Stimulated activated CD4-positive, alpha-beta T cell treated with anti-CD3 and anti-CD28 coated beads, Interleukin-1b, Interleukin-23, amount 100 ng/mL, for 4 hours (primary cell): ENCODE data around the gene IDH3A.

Experiments used
- DNase-seq, 2 donors: peaks; one replicate each; pipeline ENCODE4 v3.0.0-alpha.2; 2020; ENCODE audit warnings: low read depth in 2 of 2

Gene IDH3A

GRCh38 chr15:78149068-78149804 lies at the start of gene IDH3A:
TSS of gene IDH3A (plus strand) at chr15:78149362. CDS start at chr15:78149404, 42 bp downstream.
- DNase-seq, result peak; percentile 100

DNA sequence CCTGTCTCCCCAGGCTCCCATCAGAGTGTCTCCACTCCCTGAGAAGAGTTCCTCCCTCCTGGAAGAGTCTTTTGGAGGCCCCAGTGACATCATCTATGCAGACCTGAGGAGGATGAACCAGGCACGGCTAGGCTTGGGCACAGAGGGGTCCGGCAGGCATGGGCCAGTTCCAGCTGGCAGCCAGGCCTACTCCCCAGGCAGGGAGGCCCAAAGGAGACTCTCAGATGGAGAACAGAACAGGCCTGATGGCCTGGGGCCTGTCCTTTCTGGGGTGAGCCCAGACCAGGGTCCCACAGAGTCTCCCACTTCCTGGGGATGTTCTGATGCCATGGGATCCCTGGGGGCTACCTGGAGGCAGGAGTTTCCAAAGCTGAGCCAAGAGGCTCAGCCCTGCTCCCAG lies 48.3 kb upstream of the IDH3A start:
- DNase-seq, result no peak

GRCh38 chr15:78101423-78102105 lies 47.6 kb upstream of the IDH3A start:
- DNase-seq, result no peak

DNA sequence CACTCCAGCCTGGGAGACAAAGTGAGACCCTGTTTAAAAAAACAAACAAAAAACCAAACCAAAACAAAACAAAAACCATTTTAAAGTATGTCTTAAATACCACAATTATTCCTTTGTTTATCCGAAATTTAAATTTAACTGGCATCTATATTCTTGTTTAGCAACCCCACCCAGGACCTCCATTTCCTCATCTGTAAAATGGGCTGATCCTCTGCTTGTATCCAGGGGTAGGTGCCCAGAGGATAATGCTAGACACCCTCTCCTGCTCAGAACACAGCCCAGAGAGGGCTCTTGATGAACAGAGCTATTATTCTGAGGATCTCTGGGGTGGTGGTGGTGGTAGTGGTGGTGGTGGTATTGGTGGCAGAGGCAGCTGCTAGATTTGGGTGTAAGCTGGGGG lies 47.0 kb upstream of the IDH3A start:
- no peak for DNase-seq

GRCh38 chr15:78102741-78103140 lies 46.4 kb upstream of the IDH3A start:
- DNase-seq, result no peak

- peak in 1 of 2 donors; percentile 18 for DNase-seq
Measured at GRCh38 chr15:78103406-78104118, 45.6 kb upstream of the IDH3A start.

DNA sequence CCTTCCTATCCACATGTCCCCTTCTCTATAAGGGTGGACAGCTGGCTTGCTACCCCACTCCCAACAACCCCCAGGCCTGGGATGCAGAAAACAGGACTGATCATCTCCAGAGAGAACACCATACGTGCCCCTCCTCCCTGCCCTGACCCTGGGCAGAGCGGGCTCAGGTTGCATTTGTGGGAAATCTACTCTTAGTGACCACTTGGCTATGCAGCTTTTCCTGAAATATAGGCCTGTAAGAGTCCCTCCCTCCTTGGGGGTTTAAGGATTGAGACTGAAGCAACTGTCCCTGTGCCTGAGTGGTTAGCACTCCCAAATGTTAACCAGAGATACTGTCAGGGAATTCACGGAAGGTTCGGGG lies 45.1 kb upstream of the IDH3A start:
- no peak for DNase-seq

GRCh38 chr15:78104566-78105475 lies 44.3 kb upstream of the IDH3A start:
- DNase-seq, result no peak

DNA sequence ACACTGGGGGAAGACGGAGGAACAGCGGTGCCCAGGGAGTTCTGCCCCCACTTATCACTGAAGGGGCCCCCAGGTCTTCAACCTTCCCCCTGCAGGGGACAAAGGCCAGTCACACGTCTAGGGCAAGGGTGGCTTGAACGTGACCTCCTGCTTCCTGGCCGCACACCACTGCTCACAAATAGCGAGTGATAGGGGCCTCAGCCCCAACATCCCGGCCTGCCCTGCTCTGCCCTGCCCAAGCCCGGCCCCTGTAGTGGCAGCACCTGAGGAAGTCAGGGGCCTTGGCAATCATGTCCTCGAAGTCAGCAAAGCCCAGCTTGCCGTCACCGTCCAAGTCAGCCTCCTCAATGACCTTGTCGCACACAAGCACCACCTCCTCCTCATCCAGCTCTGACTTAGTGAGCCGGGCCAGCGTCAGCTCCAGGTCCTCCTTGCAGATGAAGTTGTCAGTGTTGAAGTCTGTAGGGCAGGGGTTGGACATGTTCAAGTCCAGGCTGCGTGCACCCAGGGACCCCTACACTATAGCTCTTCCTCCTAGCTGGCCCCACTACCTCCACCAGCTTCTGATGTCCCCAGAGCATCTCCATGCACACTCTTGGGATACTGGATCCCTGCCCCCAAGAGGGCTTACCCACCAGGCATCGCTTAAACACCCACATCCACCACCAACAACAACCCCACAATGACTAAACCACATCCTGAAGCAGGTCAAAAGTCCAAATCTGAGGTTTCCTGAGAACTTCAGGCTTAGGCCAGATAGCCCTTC lies 43.5 kb upstream of the IDH3A start:
- no peak for DNase-seq

- no peak for DNase-seq
Measured at GRCh38 chr15:78107471-78107870, 41.7 kb upstream of the IDH3A start.

DNA sequence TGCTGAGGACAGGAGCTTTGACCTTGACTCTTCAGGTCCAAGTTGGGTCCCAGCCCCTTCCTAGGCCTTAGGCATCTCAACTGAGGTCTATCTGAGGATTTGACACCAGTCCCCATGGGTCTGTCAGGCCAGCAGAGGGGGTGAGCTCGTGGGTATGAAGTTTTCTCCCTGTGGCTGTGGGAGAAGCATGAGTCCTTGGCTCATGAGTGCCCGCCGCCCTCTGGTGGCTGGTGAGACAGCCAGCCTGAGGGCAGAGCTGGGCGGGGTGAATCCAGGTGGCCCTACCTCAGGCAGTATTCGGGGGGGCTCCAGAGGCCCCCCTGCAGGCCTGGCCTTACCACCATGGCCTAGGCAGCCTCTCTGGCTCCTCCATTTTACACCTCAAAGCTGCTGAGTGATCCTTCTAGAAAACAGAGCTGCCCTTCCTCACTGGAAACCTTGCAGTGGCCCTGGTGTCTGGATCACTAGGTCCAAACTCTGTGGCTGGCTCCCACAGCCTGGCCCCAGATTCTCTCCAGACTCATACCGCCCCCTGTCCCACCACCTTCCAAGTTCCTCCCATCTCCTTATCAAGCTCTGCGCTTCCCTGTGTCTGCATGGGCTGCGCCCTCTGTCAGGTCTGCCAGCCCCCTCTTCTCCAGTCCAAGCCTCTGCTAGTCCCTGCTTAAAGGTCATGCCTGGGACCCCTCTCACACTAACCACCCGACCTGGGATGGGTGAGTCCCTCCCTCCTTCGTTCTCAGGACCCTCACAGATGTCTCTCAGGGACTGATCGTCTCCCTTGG lies 40.7 kb upstream of the IDH3A start:
- peak; percentile 74 to 76 for DNase-seq

GRCh38 chr15:78109156-78109555 lies 40.0 kb upstream of the IDH3A start:
- DNase-seq, result no peak

DNA sequence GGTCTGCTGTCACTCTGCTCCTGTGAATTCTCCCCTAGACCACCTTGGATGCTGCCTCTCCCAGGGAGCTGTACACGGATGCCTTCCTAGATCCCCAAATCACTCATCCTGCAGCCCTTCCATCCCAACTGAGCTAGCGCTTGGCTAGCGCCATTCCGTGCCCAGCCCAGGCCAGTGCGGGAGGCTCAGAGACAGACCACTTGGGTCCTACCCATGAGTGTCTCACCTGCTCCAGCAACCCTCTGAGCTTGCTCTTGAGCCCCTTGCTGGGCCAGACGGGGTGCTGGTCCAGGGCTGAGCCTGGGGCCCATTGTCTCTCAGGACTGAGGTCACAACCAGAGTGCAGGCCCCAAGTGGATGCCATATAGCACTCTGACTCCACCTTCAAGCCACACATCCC lies 39.1 kb upstream of the IDH3A start:
- DNase-seq, result no peak

GRCh38 chr15:78110916-78111475 lies 38.2 kb upstream of the IDH3A start:
- no peak for DNase-seq

GRCh38 chr15:78111788-78112187 lies 37.4 kb upstream of the IDH3A start:
- DNase-seq, result no peak

DNA sequence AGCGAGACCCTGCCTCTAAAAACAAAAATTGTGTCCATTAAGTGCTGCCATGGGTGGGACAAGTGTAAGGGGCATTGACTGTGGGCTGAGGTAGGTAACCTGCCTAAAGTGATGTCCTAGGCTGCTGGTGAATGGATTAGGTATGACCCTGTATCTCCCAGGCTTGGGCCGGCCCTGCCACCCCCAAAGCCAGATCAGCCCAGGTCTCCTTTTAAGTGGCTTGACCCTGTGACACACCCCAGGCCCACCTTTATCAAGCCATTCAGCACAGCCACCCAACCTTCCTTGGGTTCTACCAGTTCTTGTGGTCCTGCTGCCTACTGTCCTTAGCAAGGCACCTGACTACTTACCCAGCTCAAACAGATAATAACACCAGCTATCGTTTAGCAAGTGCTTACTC lies 36.6 kb upstream of the IDH3A start:
- DNase-seq, result no peak

DNA sequence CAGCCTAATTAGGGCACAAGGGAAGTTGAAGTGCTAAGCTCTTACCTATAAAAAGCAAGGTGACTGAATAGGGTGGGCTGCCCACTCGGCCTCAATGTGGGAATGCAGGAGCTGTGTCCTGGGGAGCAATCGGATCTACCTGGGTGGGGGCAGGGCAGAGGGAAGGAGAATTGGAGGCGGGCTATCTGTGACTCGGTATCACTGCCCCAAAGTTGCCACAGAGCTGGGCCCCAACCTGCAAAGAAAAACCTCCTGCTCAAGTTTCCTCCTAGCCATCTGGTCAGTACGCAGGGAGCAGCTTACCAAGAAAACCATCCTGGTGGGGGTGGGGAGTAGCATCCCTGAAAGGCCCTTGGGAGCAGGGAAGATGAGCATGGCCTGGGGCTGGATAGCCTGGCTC lies 28.6 kb upstream of the IDH3A start:
- DNase-seq, result no peak

DNA sequence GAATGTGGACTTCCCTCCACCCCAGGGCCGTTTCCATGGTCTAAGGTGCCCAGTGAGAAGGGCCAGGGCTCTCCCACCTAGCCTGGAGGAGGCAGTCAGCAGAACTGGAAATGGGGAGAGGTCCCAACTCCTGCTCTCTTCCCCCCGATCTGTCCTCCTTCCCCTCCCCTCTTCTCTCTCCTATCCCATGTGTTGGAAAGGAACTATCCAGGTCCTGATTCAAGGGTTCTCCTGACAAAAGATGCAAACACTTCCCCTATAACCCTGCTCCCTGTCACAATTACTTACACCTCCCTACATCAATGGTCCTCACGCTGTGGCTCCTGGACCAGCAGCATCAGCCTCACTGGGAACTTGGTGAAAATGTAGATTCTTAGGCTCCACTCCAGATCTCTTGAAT lies 23.9 kb upstream of the IDH3A start:
- no peak for DNase-seq

GRCh38 chr15:78127882-78128281 lies 21.3 kb upstream of the IDH3A start:
- no peak for DNase-seq
